Endodermal cell (in vitro differentiated cells): ENCODE measurements around the gene SFMBT2. TPM values are rescaled to one million over a fixed set of nuclear protein-coding genes. Genes with fewer than 3 reads are reported as not detected.

Experiments
- DNase-seq: peaks from one replicate; pipeline ENCODE4 v3.0.0-alpha.2; 2017
- H3K27ac ChIP-seq: 2 replicates; pipeline ENCODE4 v1.5.1; 2013; ENCODE audit warnings: mild to moderate bottlenecking, low read depth, low read length, moderate library complexity
- H3K27me3 ChIP-seq: 2 replicates; pipeline ENCODE4 v1.6.1; 2013; ENCODE audit warnings: mild to moderate bottlenecking, low read length, moderate library complexity; ENCODE audit not compliant: insufficient read depth, control insufficient read depth, poor library complexity, severe bottlenecking
- H3K36me3 ChIP-seq: 2 replicates; pipeline ENCODE4 v1.7.0; 2013; ENCODE audit warnings: mild to moderate bottlenecking, low read length, moderate library complexity; ENCODE audit not compliant: control insufficient read depth, insufficient read depth
- H3K4me1 ChIP-seq: one replicate; pipeline ENCODE4 v1.7.0; 2013; ENCODE audit warnings: low read length; ENCODE audit not compliant: control insufficient read depth, insufficient read depth
- H3K4me3 ChIP-seq: 2 replicates; pipeline ENCODE4 v1.5.1; 2013; ENCODE audit warnings: mild to moderate bottlenecking, low read length, moderate library complexity
- H3K9ac ChIP-seq: 2 replicates; pipeline ENCODE4 v1.6.1; 2013; ENCODE audit warnings: mild to moderate bottlenecking, low read length, moderate library complexity; ENCODE audit not compliant: poor library complexity, severe bottlenecking; ENCODE audit errors: extremely low read depth
- H3K9me3 ChIP-seq: 2 replicates; pipeline ENCODE4 v1.6.1; 2013; ENCODE audit warnings: mild to moderate bottlenecking, low read length, moderate library complexity; ENCODE audit not compliant: control insufficient read depth
- H3K27ac Mint-ChIP-seq: 2 replicates; pipeline ENCODE4 v1.8.0; 2020; ENCODE audit warnings: mixed read lengths
- H3K27me3 Mint-ChIP-seq: 2 replicates; pipeline ENCODE4 v1.8.0; 2021; ENCODE audit warnings: mild to moderate bottlenecking, mixed read lengths; ENCODE audit not compliant: insufficient read depth
- H3K36me3 Mint-ChIP-seq: 2 replicates; pipeline ENCODE4 v1.8.0; 2020; ENCODE audit warnings: low read depth, mixed read lengths
- H3K4me1 Mint-ChIP-seq: 2 replicates; pipeline ENCODE4 v1.8.0; 2020; ENCODE audit warnings: mixed read lengths
- H3K4me3 Mint-ChIP-seq: 2 replicates; pipeline ENCODE4 v1.8.0; 2020; ENCODE audit warnings: mild to moderate bottlenecking, moderate library complexity, mixed read lengths
- H3K9me3 Mint-ChIP-seq: 2 replicates; pipeline ENCODE4 v1.8.0; 2020; ENCODE audit warnings: mild to moderate bottlenecking, mixed read lengths
- CTCF ChIP-seq: fragments of 200-600 bp; sonication (generic); conservative IDR thresholded peaks from 2 replicates; pipeline ENCODE4 v1.5.0; 2021; ENCODE audit warnings: antibody characterized with exemption, mild to moderate bottlenecking
- WGBS, 2 experiments: methylation state at CpG; one replicate each; pipeline versions ENCODE4 v1.1.5 to v1.1.7; 2013; ENCODE audit warnings: missing lambda C conversion rate in 2 of 2, mixed read lengths in 1 of 2; ENCODE audit not compliant: insufficient coverage in 1 of 2, insufficient read length in 1 of 2; 5-methylcytosine and 5-hydroxymethylcytosine counted together
- total RNA-seq, 2 donors: library from RNA; stranded (reverse); fragmentation: NEBNext Ultra II Directional in 1 of 2; extraction: Animal tissue kit (Norgen Biotek cat#: 25700) in 1 of 2; gene quantifications; 2 replicates in 1 of 2; 3 replicates in 1 of 2; pipeline ENCODE4 v1.2.1, GENCODE V29; 2021

SFMBT2 gene
- total RNA-seq, 2 donors from 2014 or later, result 3.9 to 5.3 TPM

DNA sequence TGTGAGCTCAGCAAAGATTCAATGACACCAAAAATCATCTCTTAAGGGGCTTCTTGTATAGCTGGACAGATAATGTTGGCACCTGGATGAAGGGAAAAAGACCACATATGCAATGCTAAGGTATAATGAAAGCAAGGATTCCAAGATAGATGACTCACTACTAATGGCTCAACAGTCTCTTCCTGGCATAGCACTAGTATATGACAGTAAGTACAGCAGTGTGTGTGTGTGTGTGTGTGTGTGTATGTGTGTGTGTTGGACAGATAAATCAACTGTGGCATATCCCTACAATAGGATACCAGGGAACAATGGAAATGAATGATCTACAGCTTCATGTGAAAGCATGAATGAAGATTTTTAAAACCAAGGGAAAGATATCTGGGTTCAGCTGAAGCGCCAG lies 257.1 kb downstream of the SFMBT2 start:
- Histone ChIP-seq H3K9ac (no peak overlapping the region), H3K36me3 (no peaks in the 10 kb centered on the region), H3K4me1 (no peaks in the 10 kb centered on the region), H3K4me3 (no peak overlapping the region), H3K27ac (no peak overlapping the region), H3K9me3 (no peaks in the 10 kb centered on the region), H3K27me3 (no peaks in the 10 kb centered on the region)
- Mint-ChIP-seq H3K27me3 (no peaks in the 10 kb centered on the region), H3K9me3 (no peaks in the 10 kb centered on the region), H3K4me1 (peaks cover 4% of the 10 kb centered on the region), H3K36me3 (no peaks in the 10 kb centered on the region), H3K27ac (no peak overlapping the region), H3K4me3 (no peak overlapping the region)
- DNase-seq, result no peak
- WGBS, 2 experiments, result 97 to 100% methylated on average over 1 of the region's 1 CpG
- no peak for TF ChIP-seq CTCF

DNA sequence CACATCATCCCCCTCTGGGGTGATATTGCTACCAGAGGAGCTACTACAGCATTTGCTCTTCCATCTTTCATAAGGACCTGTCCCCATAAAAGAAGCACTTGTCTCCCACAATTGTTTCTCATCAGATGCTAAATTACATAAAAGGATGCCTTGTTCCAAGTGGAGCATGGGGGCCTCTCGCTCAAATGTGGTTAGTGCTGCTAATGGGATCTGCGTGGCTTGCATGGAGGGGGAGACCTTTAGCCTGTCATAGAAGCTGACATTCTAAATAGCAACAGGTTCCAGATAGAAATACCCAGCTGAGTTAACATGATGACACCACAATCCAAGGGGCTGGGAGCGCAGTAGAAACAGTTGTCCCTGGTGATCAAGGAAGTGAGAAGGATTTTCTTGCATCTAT lies 257.9 kb downstream of the SFMBT2 start:
- Mint-ChIP-seq H3K27ac (no peak overlapping the region), H3K4me1 (peaks cover 4% of the 10 kb centered on the region), H3K9me3 (no peaks in the 10 kb centered on the region), H3K4me3 (no peak overlapping the region), H3K27me3 (peaks cover 3% of the 10 kb centered on the region), H3K36me3 (no peaks in the 10 kb centered on the region)
- H3K27ac ChIP-seq, result no peak overlapping the region
- no peak overlapping the region for H3K4me3 ChIP-seq
- H3K9me3 ChIP-seq, result no peaks in the 10 kb centered on the region
- no peak overlapping the region for H3K9ac ChIP-seq
- 94 to 100% methylated on average over 2 to 3 of the region's 3 CpGs for WGBS, 2 experiments
- no peaks in the 10 kb centered on the region for H3K27me3 ChIP-seq
- H3K36me3 ChIP-seq, result no peaks in the 10 kb centered on the region
- no peaks in the 10 kb centered on the region for H3K4me1 ChIP-seq
- no peak for TF ChIP-seq CTCF
- DNase-seq, result no peak

DNA sequence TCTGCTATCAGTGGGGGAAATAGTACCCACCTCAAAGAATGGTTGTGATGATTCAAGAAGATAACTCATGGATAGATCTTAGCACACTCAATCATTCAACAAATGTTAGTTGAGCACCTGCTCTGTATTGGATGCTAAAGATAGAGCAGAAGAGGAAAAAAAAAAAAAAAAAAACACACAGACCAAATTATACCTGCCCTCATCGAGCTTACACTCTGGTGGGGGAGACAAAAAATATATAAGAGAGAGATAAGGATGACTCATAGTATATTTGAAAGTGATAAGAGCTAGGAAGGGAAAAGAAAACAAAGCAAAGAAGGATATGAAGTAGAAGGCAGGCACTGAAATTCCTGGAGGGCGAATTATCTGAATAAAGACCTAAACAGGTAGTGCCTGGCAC lies 258.5 kb downstream of the SFMBT2 start:
- Histone ChIP-seq H3K9ac (no peak overlapping the region), H3K4me1 (no peaks in the 10 kb centered on the region), H3K27me3 (no peaks in the 10 kb centered on the region), H3K9me3 (no peaks in the 10 kb centered on the region), H3K27ac (no peak overlapping the region), H3K36me3 (no peaks in the 10 kb centered on the region), H3K4me3 (no peak overlapping the region)
- no peak overlapping the region for H3K4me3 Mint-ChIP-seq
- no peaks in the 10 kb centered on the region for H3K36me3 Mint-ChIP-seq
- H3K27me3 Mint-ChIP-seq, result peaks cover 3% of the 10 kb centered on the region
- no peak for TF ChIP-seq CTCF
- DNase-seq, result no peak
- H3K9me3 Mint-ChIP-seq, result no peaks in the 10 kb centered on the region
- H3K27ac Mint-ChIP-seq, result no peak overlapping the region
- peaks cover 4% of the 10 kb centered on the region for H3K4me1 Mint-ChIP-seq
- 95 to 100% methylated on average over 1 to 2 of the region's 2 CpGs for WGBS, 2 experiments
